ENCODE results near the gene NOTCH1. TPM values are rescaled to one million over a fixed set of nuclear protein-coding genes. Genes with fewer than 3 reads are reported as not detected.

Gene NOTCH1
- total and polyA plus RNA-seq, 2 of the 13 experiments (the other 11 are each of a cell fraction or from before 2014, with no cell fraction given) = 0.09 to 0.35 TPM

GRCh38 chr9:136577941-136578625 lies 32.2 kb upstream of the NOTCH1 start:
- TF ChIP-seq ZNF660 (CRISPR knock-in tag; IDR thresholded peaks at IDR 0.05; ENCODE audit: borderline replicate concordance, low read depth) (no peak), PITX1 (CRISPR knock-in tag; IDR thresholded peaks at IDR 0.05) (no peak), REXO4 (CRISPR knock-in tag; IDR thresholded peaks at IDR 0.05; ENCODE audit: borderline replicate concordance) (no peak), RNF219 (CRISPR knock-in tag; IDR thresholded peaks at IDR 0.05) (no peak), CAMTA2 (CRISPR knock-in tag; IDR thresholded peaks at IDR 0.05; ENCODE audit: borderline replicate concordance) (no peak), TFDP2 (CRISPR knock-in tag; IDR thresholded peaks at IDR 0.05) (no peak), ZNF879 (CRISPR knock-in tag; IDR thresholded peaks at IDR 0.05) (no peak), ZBTB49 (CRISPR knock-in tag; IDR thresholded peaks at IDR 0.05; ENCODE audit: borderline replicate concordance) (no peak)
- FAIRE-seq (no peak), ATAC-seq (no peak; the same call in 2 of the 3 replicates), DNase-seq (ENCODE audit: low spot score) (no peak)
- H3K79me2 ChIP-seq (ENCODE audit: insufficient read depth, low read length) = no peaks in the 10 kb centered on the region
- H3K9me3 ChIP-seq (ENCODE audit: low read length) = no peaks in the 10 kb centered on the region
- ChIA-PET CTCF (ENCODE audit: low intra/inter-chr PET ratio, low total read pairs) (no interaction called here), POLR2A (no interaction called here)
- H3K4me3 ChIP-seq (replicated peaks in 1 of 3; ENCODE audit: insufficient read depth in 1 of 3, low read depth in 2 of 3, low read length in 3 of 3) = no peak overlapping the region
- WGBS (ENCODE audit: low lambda C conversion rate) = 69% methylated on average over 10 of the region's 27 CpGs
- in situ Hi-C loops (cut with HindIII; ENCODE audit: extremely low pct_ligation_motif_present, low pct_unique_long_range_greater_than_20kb) (no loop called here), intact Hi-C loops (cut with micrococcal nuclease; ENCODE audit: unreplicated experiment) (no loop called here)
- peaks cover 6% of the 10 kb centered on the region; the same call in 1 of the 2 replicates for H4K20me1 ChIP-seq (ENCODE audit: insufficient read depth, low read length)
- peaks cover 10 to 36% of the 10 kb centered on the region in 2 experiments; a peak in 3 of 5 replicates for H3K27me3 ChIP-seq (ENCODE audit: control insufficient read depth in 1 of 2, insufficient read depth in 2 of 2, low read length in 2 of 2)
- H2AFZ ChIP-seq (ENCODE audit: low read length) = no peak overlapping the region
- H3K4me1 ChIP-seq (ENCODE audit: insufficient read depth, low read length) = peaks cover 2% of the 10 kb centered on the region
- H3K27ac ChIP-seq (ENCODE audit: extremely low read length, insufficient read depth, low read length) = no peak overlapping the region
- H3K9ac ChIP-seq (ENCODE audit: insufficient read depth, low read depth, low read length) = no peak overlapping the region
- no TSS peak for BruUV-seq (replicated peaks)
- H3K36me3 ChIP-seq (replicated peaks in 1 of 2; ENCODE audit: control insufficient read depth in 1 of 2, insufficient read depth in 2 of 2, low read length in 2 of 2) = no peaks in the 10 kb centered on the region
- no peak overlapping the region for H3K4me2 ChIP-seq (ENCODE audit: low read depth, low read length)
